Stimulated activated CD4-positive, alpha-beta T cell treated with anti-CD3 and anti-CD28 coated beads, Interleukin-2, amount 100 ng/mL, for 24 hours (primary cell): ENCODE measurements around the gene SLC23A3.
A peak's percentile ranks its signal among the peaks of the same experiment; 100 is the strongest.
"Not testable (repeated sequence)": the region's sequence is repeated elsewhere in the genome, so short reads cannot be mapped to it uniquely, and the experiment has no call there.

Experiments used
- DNase-seq, 2 donors: peaks; one replicate each; pipeline ENCODE4 v3.0.0-alpha.2; 2020

Gene SLC23A3

GRCh38 chr2:219204425-219205164 lies 34.8 kb upstream of the SLC23A3 start:
- DNase-seq = no peak

- DNase-seq = not testable (repeated sequence)
These were observed 31.5 kb upstream of the SLC23A3 start for GRCh38 chr2:219201331-219201730.

DNA sequence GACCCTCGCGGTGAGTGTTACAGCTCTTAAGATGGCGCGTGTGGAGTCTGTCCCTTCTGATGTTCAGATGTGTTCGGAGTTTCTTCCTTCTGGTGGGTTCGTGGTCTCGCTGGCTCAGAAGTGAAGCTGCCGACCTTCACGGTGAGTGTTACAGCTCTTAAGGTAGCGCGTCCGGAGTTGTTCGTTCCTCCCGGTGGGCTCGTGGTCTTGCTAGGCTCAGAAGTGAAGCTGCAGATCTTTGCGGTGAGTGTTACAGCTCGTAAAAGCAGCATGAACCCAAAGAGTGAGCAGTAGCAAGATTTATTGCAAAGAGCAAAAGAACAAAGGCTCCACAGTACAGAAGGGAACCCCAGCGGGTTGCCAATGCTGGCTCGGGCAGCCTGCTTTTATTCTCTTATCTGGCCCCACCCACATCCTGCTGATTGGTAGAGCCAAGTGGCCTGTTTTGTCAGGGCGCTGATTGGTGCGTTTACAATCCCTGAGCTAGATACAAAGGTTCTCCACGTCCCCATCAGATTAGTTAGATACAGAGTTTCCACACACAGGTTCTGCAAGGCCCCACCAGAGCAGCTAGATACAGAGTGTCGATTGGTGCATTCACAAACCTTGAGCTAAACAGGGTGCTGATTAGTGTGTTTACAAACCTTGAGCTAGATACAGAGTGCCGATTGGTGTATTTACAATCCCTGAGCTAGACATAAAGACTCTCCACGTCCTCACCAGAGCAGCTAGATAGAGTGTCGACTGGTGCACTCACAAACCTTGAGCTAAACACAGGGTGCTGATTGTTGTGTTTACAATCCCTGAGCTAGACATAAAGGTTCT lies 30.9 kb upstream of the SLC23A3 start:
- not testable (repeated sequence) for DNase-seq

DNA sequence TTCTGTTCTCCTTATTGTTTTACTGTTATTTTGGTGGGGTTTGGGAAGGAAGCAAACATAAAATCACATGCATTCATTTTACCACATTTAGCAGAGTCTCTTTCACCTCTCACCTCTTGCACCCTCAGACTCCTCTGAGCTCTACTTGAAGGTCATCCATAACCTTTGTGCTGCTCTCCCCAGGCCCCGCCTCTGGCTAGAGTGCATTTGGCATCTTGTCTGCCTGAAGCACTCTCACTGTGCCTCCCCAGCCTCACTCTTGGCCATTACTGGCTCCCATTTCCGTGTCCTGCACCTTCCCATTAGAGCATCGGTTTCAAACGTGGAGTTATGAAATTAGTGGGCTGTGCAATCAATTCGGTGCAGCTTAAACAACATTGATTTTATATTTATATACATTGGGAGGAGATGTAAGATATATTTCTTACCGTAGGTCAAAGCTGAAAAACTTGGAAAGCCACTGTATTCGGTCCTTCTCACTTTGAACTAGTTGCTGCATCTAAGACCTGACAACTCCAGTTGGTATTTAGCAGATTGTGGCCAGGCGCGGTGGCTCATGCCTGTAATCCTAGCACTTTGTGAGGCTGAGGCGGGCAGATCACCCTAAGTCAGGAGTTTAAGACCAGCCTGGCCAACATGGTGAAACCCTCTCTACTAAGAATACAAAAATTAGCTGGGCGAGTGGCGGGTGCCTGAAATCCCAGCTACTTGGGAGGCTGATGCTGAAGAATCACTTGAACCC lies 29.8 kb upstream of the SLC23A3 start:
- DNase-seq = no peak

DNA sequence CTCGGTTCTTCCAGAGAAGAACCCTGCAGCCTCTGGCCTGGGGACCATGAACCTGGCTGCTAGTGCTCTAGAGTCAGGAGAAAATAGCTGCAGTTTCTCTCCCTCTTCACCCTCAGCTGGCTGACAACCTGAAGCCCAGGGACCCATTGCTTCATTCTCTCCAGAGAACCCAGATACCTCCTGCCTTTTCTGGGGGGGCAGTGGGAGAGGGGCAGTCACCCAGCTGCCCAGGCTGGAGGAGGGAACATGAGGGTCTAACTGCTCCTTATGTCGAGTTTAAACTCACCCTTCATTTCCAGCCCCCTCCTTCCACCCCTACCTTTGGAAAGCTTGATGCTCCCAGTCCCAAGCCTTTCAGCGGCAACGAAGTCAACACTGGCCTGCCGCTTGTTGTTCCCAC lies 29.1 kb upstream of the SLC23A3 start:
- DNase-seq = no peak

DNA sequence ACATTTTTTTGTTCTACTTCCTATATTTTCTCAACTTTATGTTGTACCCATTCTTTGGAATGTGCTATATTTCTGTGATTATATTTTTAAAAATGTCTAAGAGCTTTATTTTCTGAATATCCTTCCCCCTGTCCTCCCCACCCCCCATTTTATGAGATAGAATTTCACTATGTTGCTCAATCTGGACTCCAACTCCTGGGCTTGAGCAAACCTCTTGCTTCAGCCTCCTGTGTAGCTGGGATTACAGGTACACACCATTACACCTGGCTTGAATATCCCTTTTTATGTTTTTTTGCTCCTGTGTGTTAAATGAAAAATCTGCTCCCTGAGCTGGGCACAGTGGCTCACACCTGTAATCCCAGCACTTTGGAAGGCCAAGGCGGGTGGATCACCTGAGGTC lies 27.6 kb upstream of the SLC23A3 start:
- no peak for DNase-seq

DNA sequence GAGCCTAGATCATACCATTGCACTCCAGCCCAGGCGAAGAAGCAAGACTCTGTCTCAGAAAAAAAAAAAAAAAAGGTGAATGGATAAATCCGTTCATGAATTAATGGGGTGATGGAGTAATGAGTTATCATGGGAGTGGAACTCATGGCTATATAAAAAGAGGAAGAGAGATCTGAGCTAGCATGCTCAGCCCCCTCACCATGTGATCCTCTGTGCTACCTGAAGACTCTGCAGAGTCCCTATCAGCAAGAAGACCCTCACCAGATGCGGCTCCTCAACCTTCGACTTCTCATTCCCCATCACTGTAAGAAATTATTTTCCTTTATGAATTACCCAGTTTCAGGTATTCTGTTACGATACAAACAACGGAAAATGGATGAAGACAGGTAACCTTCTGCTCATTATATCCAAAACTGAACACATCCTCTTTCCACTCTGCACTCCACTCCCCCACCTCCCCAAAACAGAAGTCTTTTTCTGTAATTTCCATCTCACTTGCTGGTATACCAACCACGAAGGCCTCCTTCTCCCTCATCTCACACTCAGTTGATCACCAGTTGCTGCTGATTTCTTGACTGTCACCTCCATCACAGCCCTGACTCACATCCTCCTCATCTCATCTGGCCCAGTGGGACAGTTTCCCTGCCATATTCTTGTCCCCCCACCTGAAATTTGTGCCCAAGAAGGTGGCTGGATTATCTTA lies 17.1 kb upstream of the SLC23A3 start:
- DNase-seq = no peak

DNA sequence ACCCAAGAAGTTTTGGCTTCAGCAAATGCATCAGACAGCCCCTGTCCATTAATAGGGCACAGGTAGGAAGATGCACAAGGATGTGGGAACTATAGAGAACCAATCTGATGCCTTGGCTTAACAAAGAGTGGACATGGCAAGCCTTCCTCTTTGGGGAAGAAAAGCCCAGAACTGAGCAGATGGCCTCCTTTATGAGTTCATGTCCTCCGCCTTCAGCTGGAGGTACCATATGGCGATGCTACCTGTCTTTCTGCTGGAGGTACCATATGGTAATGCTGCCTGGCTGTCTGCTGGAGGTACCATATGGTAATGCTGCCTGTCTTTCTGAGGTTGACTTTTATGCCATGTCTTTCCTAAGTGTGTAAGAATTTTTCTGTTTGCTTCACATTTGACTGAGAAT lies 14.3 kb upstream of the SLC23A3 start:
- DNase-seq = no peak

GRCh38 chr2:219183151-219183772 lies 13.4 kb upstream of the SLC23A3 start:
- no peak for DNase-seq

DNA sequence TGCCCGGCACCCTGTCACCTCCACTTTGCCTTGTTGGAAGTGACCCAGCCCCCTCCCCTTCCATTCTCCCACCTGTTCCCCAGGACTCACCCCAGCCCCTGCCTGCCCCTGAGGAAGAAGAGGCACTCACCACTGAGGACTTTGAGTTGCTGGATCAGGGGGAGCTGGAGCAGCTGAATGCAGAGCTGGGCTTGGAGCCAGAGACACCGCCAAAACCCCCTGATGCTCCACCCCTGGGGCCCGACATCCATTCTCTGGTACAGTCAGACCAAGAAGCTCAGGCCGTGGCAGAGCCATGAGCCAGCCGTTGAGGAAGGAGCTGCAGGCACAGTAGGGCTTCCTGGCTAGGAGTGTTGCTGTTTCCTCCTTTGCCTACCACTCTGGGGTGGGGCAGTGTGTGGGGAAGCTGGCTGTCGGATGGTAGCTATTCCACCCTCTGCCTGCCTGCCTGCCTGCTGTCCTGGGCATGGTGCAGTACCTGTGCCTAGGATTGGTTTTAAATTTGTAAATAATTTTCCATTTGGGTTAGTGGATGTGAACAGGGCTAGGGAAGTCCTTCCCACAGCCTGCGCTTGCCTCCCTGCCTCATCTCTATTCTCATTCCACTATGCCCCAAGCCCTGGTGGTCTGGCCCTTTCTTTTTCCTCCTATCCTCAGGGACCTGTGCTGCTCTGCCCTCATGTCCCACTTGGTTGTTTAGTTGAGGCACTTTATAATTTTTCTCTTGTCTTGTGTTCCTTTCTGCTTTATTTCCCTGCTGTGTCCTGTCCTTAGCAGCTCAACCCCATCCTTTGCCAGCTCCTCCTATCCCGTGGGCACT lies 12.7 kb upstream of the SLC23A3 start:
- DNase-seq = no peak

DNA sequence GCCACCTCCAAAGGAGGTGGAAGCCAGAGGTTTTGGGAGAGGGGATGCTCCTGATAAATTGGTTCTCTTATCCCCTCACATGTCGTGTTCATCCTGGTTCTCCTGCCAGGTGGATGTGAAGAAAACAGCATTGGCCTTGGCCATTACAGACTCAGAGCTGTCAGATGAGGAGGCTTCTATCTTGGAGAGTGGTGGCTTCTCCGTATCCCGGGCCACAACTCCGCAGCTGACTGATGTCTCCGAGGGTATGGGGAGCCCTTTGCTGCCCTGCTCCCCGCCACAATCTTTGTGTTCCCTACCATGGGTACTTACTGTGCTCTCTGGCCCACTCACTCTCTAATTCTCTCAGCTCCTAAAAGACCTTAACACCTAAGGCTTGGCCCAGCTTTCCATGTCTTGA lies 11.7 kb upstream of the SLC23A3 start:
- DNase-seq = no peak

- no peak for DNase-seq
These were observed 11.1 kb upstream of the SLC23A3 start for GRCh38 chr2:219180961-219181360.

- DNase-seq = no peak
These were observed 10.0 kb upstream of the SLC23A3 start for GRCh38 chr2:219179601-219180465.

- peak; percentile 50 to 53 for DNase-seq
These were observed 8.7 kb upstream of the SLC23A3 start for GRCh38 chr2:219178377-219179175.

GRCh38 chr2:219177552-219178376 lies 7.9 kb upstream of the SLC23A3 start, which contains the start of gene RETREG2:
Gene RETREG2, plus strand, starts transcription at chr2:219178275. Its CDS starts 78 bp downstream, at chr2:219178353.
- peak; percentile 77 to 79 for DNase-seq

GRCh38 chr2:219176818-219177551 lies 7.2 kb upstream of the SLC23A3 start, which contains the start of gene CNPPD1:
Gene CNPPD1, minus strand, starts transcription at chr2:219176925. Its CDS starts 97 bp downstream, at chr2:219176828.
- peak; percentile 87 to 89 for DNase-seq
